Uterus (tissue), 2 donors: ENCODE results near the gene AXIN1.

ENCODE experiments used
- CTCF ChIP-seq, 4 experiments: fragments of 200-600 bp in 2 of 4; fragments of 450-650 bp in 2 of 4; sonication (generic) in 2 of 4; IDR thresholded peaks; one replicate each; pipeline ENCODE4 v1.5.1; 2016 to 2019; ENCODE audit warnings: antibody characterized with exemption in 4 of 4, mild to moderate bottlenecking in 2 of 4, moderate library complexity in 1 of 4
- POLR2A ChIP-seq, 2 donors: fragments of 450-650 bp; IDR thresholded peaks; one replicate each; pipeline ENCODE4 v1.6.1; 2016; ENCODE audit warnings: antibody characterized with exemption in 2 of 2, mild to moderate bottlenecking in 1 of 2, moderate library complexity in 1 of 2

GRCh38 chr16:283033-283805 lies 69.3 kb downstream of the AXIN1 start, which contains the start of gene PDIA2:
- no peak for TF ChIP-seq CTCF (IDR thresholded peaks at IDR 0.05)
- no peak for TF ChIP-seq POLR2A (IDR thresholded peaks at IDR 0.05)
